GM19463 (cell line): ENCODE data around the gene CCDC14.
"Not testable (repeated sequence)": the region's sequence is repeated elsewhere in the genome, so short reads cannot be mapped to it uniquely, and the experiment has no call there.

Experiments
- ATAC-seq: cut with Tn5 transposase; IDR thresholded peaks from one replicate; pipeline ENCODE4 v1.9.1; 2021; ENCODE audit warnings: mild to moderate bottlenecking, moderate library complexity; ENCODE audit not compliant: unreplicated experiment

The CCDC14 gene

DNA sequence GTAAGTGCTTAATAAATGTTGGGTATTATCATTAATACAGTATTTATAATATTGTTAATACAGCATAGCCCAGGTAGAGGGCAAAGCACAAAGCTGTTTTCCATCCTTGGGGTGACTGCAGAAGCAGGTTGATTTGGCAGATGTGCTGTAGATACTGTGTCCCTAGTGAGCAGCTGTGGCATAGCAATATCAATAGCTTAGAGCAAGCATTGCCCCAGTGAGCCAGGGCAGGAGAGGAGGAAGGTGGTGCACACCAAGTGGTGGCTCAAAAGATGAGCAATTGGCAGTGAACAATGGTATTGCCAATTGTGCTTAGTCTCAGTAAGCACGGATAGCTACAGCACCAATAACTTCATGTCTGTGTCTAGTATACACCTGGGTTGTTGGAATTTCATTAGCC, 5.8 kb upstream of the CCDC14 start:
- not testable (repeated sequence) for ATAC-seq

DNA sequence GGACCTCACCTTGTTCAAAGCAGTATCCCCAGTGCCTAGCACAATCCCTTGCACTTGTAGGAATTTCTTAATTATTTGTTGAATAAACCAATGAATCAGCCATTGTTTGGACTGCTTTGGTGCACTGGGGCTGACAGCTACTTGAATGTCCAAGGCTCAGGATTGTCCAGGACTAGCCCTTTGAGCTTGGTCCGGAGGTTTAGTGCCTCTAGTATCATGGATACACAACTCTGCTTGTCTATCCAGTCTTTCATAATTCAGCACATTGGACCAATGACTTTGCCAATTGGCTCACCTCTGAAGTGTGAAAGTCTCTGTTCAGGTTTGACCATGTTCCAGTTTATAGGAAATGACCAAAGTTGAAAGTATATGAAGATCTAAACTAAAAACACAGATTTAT, 3.8 kb upstream of the CCDC14 start:
- ATAC-seq, result not testable (repeated sequence)

DNA sequence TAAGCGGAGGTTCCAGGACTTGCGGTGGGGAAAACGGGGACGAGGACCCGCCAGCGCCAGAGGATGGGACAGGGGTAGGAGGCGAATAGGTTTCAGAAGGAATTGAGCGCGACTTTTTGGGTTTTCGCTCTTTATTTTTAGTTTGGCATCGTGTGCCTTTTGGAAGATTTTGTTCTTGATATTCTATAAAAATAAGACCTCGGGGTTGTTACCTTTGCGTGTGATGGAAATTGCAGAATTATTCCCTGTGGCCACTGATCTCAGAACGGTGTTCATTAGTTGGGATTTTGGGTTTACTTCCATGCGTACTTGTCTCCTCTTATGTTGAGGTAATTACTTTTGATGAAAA, 453 bp upstream of the CCDC14 start:
- no peak for ATAC-seq

DNA sequence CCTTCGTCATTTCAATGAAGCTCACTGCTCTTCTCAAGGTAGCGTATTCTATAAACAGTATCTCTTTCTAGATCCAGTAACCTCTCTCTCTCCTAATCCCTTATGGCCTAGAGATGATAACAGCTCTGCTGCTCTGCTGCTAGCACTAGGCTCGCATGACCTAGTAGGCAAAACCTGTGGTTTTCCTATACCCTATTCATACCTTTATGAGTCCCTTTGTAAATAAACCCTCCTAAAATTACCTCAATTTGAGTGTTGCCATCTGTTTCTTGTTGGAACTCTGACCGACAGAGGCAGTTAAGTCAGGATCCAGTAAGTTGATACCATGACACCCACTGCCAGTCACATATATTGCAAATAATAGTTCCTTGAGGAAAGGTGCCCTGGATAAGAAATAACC, 7.3 kb downstream of the CCDC14 start:
- peak; percentile 90 for ATAC-seq

DNA sequence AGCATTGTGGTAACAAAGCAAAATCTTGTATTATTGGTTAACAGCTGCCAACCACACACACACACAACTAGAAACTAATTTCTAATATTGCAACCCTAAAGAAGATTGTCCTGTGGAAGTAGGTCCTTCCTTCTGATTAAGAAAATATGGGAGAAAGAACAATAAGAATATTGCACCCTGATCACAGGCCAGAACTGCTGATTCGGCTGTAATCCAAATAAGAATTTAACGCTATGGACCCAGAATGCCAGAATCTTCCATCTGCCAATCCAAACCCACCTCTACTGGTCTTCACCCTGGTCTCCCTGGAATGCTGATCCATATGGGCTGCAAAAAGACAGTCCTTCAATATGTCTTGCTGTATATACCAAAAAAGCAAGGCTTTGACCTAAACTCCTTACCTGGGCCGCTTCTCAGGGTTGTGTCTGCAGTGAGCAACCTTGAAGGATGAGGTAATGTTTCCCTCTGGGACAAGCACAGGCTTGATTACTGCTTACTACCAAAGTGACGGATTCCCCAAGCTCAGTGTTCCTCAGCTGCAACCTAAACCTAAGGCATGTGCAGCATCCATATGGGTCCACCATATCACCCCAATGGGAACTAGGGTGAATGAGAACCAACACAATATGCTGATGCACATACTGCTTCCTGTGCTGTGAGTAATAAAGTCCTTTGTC, 8.0 kb downstream of the CCDC14 start:
- ATAC-seq, result peak; percentile 38

DNA sequence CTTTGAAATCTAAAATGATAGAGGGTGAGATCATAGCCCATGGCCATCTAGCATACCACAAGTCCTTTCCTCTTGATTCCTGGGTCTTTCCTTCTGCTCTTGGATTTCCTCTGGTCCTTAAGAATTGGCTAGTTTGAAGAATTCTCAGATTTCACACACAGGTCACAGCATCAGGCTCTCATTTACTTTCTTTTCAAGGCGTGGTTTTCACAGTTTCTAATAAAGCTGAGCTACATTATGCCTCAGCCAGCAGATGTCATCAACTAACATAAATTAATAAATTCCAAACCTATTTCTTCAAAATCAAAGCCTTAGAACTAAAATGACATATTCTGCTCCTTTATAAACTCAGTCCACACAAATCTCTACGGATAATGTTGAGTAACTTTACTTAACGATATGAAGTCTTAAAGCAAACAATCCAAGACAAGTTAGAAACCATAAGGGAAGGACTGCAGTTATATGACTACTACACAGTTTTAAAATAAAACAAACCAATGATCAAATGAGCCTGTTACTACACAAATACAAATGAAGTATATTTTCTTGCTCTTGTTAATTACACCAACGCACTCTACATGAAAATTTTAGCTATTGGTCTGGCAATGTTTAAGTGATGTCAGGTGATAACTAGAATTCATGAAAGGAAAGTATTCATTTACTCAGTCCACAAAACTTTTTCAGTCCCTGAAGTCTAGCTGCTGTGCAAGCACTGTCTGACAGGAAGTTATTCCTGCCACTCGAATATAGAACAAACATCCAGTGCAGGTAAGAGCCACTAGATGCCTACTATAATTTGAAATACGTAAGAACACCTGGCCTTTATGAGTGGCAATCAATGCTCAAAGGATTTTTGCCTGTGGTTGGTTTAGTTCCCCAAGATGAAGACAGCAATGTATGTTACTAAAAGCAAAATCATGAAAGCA, 9.2 kb downstream of the CCDC14 start:
- no peak for ATAC-seq

DNA sequence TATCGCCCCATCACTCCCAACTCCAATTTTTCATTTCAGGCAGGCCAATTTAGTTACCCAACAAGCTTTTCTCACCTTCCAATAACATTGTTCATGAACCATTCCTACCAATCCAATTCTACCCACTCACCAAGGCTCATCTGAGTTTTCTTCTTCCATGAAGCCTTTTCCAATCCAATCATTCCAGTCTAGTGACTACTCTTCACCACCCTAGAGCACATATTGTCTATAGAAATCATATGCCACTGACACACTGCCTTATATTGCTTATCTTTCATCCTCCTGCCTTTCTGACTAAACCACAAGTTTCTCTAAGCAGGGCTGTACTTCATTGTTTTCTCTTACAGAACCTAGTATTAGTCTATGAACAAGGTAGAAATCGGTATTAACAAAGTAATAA, 11.4 kb downstream of the CCDC14 start:
- no peak for ATAC-seq

DNA sequence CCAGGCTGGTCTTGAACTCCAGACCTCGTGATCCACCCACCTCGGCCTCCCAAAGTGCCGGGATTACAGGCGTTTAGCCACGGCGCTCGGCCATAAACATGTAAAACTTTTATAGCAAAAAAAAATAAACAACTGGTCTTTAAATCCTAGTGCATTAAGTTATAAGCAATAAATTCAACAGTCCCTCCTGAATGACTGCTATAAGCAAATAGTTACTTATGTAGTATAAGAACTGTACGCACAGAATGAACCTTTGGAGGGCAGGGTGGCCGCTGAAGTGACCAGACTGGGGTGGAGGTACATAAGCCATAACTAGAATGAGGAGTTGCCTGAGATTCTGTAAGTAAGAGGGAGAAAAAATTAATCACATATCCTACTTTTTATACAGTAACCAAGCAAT, 12.6 kb downstream of the CCDC14 start:
- ATAC-seq, result no peak

DNA sequence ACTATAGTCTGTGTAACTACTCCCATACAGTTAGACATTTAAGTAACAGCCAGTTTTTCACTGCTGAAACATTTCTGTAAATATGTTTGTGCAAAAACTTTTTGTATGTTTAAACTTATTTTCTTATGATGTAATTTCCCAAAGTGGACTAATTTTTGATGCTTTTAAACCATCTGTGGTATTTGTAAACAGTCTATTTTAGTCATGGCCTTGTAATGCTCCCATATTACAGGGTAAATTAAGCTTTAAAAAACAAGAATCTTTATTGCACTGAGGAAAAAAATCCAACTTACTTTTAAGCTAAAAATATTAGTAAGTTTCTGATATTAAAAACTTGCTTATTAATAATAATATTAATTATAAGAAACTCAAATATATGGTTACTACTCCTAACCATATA, 13.5 kb downstream of the CCDC14 start:
- ATAC-seq, result no peak

DNA sequence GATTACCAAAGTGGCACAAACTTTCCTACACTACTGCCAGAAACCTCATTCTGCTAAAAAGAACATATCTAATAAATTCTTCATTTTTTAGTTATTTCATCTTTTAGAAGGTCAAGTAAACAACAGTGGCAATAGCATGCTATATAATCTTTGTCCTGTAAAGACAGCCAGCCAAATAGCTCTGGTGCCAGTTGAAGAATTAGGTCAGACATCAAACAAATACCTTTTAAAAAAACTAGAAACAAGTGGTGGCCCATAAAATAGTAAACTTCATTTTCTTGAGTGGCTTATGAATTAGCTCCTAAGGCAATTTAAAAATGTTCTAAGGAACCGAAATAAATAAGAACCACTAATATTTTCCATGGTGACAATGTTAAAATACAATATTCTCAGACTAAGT, 19.5 kb downstream of the CCDC14 start:
- ATAC-seq, result no peak

DNA sequence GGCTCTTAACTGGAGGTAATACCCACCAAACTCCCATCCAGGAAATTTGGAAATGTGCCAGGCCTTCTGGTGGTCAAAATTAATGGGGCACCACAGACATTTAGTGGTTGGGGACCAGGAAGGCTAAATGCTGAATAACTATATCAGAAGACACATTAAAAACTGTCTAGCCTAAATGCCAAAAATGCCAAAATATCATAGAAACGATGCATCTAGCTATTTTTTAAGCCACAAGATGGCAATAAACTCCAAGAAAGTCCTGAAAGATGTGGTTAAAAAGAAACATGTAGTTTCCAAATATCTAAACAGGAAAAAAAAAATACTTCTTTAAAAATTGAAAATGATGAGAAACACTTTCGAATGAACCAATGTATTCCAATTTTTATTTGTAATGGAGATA, 19.9 kb downstream of the CCDC14 start:
- no peak for ATAC-seq

DNA sequence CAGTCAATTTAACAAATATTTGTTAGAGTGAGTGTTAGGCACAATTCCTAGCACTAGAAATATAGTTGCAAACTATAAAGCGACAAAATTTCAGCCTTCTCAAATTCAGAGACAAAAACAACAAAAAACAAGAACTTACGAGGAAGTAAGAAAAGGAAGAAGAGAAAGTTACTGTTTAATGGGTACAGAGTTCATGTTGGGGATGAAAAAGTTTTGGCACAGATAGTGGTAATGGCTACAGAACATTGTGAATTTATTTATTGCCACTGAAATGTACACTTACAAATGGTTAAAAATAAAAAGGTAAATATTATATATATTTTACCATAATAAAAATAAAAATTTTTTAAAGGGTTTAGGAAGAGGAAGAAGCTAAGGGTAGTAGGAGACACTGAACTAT, 21.3 kb downstream of the CCDC14 start:
- ATAC-seq, result no peak

DNA sequence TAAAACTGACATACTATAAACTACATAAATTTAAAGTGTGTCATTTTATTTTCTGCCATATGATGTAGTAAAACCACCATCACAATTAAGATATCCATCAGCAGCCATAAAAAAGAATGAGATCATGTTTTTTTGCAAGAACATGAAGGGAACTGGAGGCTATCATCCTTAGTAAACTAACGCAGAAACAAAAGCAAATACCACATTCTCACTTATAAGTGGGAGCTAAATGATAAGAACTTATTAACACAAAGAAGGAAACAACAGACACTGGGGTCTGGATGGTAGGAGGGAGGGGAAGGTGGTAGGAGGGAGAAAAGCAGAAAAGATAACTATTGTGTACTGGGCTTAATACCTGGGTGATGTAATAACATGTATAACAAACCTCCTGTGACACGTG, 24.6 kb downstream of the CCDC14 start:
- ATAC-seq, result no peak

DNA sequence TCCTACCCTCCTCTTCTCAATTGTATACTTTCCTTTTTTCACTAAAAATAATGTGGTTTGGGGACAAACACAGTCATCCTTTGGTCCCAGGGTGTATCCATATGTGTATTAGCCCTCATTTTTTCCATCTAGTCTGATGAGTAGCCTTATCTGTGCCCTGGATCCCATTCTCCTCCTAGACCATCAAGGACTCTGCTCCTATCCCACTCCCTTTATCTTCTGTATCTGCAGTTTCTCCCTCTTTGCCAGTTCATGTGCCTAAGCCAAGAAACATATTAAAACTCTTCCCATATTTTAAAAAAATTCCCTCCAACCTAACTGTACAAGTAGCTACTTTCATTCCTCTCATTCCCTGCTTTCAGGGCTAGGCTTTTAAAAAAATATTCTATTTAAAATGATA, 25.2 kb downstream of the CCDC14 start:
- ATAC-seq, result no peak

DNA sequence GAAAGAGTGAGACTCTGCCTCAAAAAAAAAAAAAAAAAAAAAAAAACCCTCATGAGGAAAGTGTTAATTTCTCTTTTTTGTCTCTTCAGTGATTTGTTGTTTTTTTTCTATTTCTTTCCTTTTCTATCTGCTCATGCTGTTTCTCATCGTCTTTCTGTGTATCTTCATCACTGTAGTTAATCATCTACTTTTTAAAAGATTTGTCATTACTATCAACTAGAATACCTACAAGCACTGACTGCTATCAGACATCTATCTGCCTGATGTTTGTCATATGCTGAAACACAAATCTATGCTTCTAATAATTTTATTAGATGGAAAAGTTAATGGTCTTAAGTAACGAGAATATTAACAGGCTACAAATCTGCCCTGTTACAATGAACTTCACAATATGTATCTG, 26.8 kb downstream of the CCDC14 start:
- no peak for ATAC-seq

DNA sequence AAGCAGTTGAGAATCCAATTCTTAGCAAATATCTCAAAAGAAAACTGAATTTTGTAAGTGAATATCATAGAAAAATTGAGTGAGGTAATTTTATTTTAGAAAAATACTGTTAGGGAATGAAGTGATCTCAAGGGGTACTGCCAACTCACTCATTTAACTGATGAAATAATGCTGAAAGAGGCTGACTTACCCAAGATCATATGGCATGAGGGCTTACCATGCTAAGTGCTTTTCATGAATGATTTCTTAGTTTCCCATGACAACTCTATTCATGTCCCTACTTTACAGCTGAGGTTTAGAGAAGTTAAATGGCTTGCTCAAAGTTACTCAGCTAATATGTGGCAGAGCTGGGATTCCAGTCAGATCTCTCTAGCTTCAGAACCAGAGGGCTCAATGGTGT, 30.6 kb downstream of the CCDC14 start:
- ATAC-seq, result no peak

DNA sequence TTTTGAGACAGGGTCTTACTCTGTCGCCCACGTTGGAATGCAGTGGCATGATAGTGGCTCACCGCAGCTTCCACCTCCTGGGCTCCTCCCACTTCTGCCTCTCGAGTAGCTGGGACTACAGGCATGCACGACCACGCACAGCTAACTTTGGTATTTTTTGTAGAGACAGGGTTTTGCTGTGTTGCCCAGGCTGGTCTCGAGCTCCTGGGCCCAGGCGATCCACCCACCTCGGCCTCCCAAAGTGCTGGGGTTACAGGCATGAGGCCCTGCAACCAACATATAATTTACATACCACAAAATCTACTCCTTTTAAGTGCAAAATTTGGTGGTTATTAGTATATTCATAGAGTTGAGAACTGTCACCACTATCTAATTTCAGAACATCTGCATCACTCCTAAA, 31.7 kb downstream of the CCDC14 start:
- ATAC-seq, result no peak

DNA sequence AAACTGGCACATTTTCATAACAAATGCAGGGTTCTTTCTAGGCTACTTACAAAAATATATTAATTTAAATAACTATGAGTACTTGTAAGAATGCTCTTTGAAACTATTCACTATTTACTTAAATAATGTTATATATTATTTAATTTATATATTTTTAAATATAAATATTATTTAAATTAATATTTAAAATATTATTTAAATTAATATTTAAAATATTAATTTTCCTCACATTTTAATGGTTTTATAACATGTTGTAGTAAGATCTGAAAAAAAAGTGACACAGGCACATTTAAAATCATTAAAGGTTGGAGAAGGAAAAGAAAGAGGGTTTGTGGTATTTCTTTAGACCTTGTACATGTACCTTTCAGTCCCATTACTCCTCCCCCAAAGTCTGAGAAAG, 34.6 kb downstream of the CCDC14 start:
- ATAC-seq, result no peak

DNA sequence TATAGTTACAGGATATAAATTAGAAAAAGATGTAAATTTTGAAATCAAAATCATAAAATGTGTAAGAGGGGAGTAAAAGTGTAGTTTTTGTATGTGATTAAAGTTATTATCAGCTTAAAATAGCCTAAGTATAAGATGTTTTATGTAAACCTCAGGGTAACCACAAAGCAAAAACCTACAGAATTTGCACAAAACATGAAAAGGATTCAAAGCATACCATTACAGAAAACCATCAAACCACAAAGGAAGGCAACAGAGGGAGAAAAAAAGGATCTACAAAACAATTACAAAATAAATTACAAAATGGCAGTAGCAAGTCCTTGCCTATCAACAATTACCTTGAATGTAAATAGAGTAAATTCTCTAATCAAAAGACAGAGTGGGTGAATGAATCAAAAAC, 40.2 kb downstream of the CCDC14 start:
- no peak for ATAC-seq

DNA sequence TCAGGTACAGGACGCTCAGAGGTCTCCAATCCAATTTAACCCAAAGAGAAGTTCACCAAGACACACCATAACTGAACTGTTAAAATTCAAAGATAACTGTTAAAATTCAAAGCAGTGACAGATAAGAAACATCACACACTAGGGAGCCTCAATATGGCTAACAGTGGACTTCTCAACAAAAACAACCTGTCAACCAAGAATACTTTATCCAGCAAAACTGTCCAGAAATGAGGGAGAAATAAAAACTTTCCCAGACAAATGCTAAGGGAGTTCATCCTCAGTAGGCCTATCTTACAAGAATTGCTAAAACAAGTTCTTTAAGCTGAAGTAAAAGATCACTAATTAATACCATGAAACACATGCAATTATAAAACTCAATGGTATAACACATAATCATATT, 40.6 kb downstream of the CCDC14 start:
- no peak for ATAC-seq

DNA sequence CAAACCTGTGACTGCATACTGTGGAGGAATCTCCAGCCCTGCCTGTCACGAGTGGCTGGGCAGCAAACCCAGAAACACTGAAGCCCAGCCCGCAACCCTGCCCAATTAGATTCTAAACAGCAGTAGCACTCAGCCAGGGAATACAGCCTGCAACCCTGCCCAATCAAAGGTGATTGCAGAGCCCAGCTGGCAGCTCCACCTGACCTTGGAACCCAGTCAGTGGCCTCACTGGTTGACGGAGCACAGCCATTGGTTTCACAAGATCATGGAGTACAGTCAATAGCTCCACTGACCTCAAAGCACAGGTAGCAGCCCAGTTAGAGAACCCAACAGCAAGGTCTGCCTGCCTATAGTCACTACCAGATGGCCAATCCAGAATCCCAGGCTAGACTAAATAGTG, 41.7 kb downstream of the CCDC14 start:
- ATAC-seq, result no peak

DNA sequence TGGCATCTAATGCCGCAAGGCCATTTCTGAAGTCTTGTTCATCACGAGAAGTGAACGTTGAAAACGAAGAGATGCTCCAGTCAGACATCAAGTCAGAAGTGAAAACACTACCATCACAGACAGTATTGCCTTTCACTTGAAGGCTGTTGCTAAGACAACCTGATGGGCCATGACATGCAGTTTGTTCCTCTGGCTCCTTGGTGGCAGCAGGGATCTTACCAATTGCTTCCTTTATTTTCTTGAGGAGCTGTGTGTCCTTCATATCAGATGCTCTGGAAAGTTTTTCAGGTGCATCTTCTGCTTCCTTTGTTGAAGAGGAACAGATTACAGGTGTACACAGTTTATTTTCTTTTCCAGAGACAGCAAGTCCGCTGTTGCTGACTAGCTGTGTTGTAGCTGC, 46.2 kb downstream of the CCDC14 start:
- ATAC-seq, result no peak

DNA sequence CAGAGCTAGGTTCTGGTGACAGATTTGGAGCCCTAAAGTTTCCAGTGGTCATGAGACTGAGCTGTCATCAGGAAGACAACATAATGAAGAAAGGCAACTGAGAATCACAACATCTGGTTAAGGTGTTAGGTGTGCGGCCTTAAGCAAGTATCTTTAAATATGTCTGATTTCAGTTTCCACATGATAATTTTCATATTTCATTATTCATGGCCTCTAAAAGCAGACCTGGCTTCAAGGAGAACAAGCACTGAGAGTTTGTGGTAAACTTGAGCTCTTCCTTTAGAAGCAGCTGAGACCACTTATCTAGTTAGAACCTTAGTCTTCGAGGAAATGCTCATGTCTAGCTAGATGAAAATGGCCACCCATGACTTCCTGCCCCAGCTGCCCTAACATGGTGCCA, 51.2 kb downstream of the CCDC14 start:
- peak; percentile 65 for ATAC-seq
